ENCODE data around the gene CORIN. TPM values are rescaled to one million over a fixed set of nuclear protein-coding genes. Genes with fewer than 3 reads are reported as not detected.

Gene CORIN
- total RNA-seq, 1 donor from 2014 or later, result 92.0 TPM

- no peak overlapping the region for H3K27ac ChIP-seq (replicated peaks)
- peaks cover 14% of the 10 kb centered on the region for H3K4me1 ChIP-seq
- H3K9me3 ChIP-seq (replicated peaks), result no peaks in the 10 kb centered on the region
- H3K36me3 ChIP-seq, result peaks cover 36% of the 10 kb centered on the region
- no peaks in the 10 kb centered on the region for H3K27me3 ChIP-seq (ENCODE audit: low read depth)
- DNase-seq, result no peak
- intact Hi-C loops (cut with micrococcal nuclease), result no loop called here
- TF ChIP-seq CTCF (IDR thresholded peaks at IDR 0.05; ENCODE audit: borderline replicate concordance), result no peak
- no peak overlapping the region for H3K4me3 ChIP-seq
Measured at GRCh38 chr4:47842985-47843384, 5.1 kb upstream of the CORIN start.

- Histone ChIP-seq H3K9me3 (replicated peaks) (no peaks in the 10 kb centered on the region), H3K4me1 (peaks cover 41% of the 10 kb centered on the region), H3K27me3 (ENCODE audit: low read depth) (no peaks in the 10 kb centered on the region), H3K27ac (replicated peaks) (no peak overlapping the region), H3K4me3 (no peak overlapping the region), H3K36me3 (peaks cover 23% of the 10 kb centered on the region)
- DNase-seq, result no peak
- intact Hi-C loops (cut with micrococcal nuclease), result no loop called here
- no peak for TF ChIP-seq CTCF (IDR thresholded peaks at IDR 0.05; ENCODE audit: borderline replicate concordance)
Measured at GRCh38 chr4:47840291-47840690, 2.4 kb upstream of the CORIN start.

- TF ChIP-seq CTCF (IDR thresholded peaks at IDR 0.05; ENCODE audit: borderline replicate concordance), result peak; percentile 58
- H3K4me1 ChIP-seq, result peaks cover 42% of the 10 kb centered on the region
- peak overlapping the region; percentile 74 for H3K4me3 ChIP-seq
- no peak for DNase-seq
- peak overlapping the region; percentile 89 for H3K27ac ChIP-seq (replicated peaks)
- intact Hi-C loops (cut with micrococcal nuclease), result no loop called here
- H3K9me3 ChIP-seq (replicated peaks), result no peaks in the 10 kb centered on the region
- H3K36me3 ChIP-seq, result peaks cover 18% of the 10 kb centered on the region
- H3K27me3 ChIP-seq (ENCODE audit: low read depth), result no peaks in the 10 kb centered on the region
Measured at GRCh38 chr4:47839259-47839658, 1.4 kb upstream of the CORIN start.

GRCh38 chr4:47838445-47838844, 578 bp upstream of the CORIN start:
- peaks cover 10% of the 10 kb centered on the region for H3K36me3 ChIP-seq
- DNase-seq, result no peak
- H3K4me1 ChIP-seq, result peaks cover 42% of the 10 kb centered on the region
- H3K27me3 ChIP-seq (ENCODE audit: low read depth), result no peaks in the 10 kb centered on the region
- peak overlapping the region; percentile 89 for H3K27ac ChIP-seq (replicated peaks)
- no peaks in the 10 kb centered on the region for H3K9me3 ChIP-seq (replicated peaks)
- TF ChIP-seq CTCF (IDR thresholded peaks at IDR 0.05; ENCODE audit: borderline replicate concordance), result no peak
- intact Hi-C loops (cut with micrococcal nuclease), result no loop called here
- H3K4me3 ChIP-seq, result peak overlapping the region; percentile 74

GRCh38 chr4:47837094-47837907, 566 bp downstream of the CORIN start:
- Histone ChIP-seq H3K4me3 (peak overlapping the region; percentile 74), H3K4me1 (peaks cover 42% of the 10 kb centered on the region), H3K9me3 (replicated peaks) (peaks cover 6% of the 10 kb centered on the region), H3K27me3 (ENCODE audit: low read depth) (no peaks in the 10 kb centered on the region), H3K27ac (replicated peaks) (peak overlapping the region; percentile 89), H3K36me3 (peaks cover 1% of the 10 kb centered on the region)
- TF ChIP-seq CTCF (IDR thresholded peaks at IDR 0.05; ENCODE audit: borderline replicate concordance), result no peak
- peak; percentile 48 for DNase-seq
- intact Hi-C loops (cut with micrococcal nuclease), result loop anchor here (2.0 kb wide), 1 partner anchor 132 kb away; no protein-coding TSS in a partner anchor
